Thyroid gland (tissue), 4 donors: Measurements from ENCODE around the gene KRT10.

Experiments used
- POLR2A ChIP-seq, 2 donors: fragments of 450-650 bp; IDR thresholded peaks; one replicate each; pipeline ENCODE4 v1.6.1; 2017; ENCODE audit warnings: antibody characterized with exemption in 2 of 2, mild to moderate bottlenecking in 2 of 2, moderate library complexity in 1 of 2
- TF ChIP-seq, protein P1 (sequence below), 6 experiments: fragments of 200-600 bp in 3 of 6; fragments of 450-650 bp in 3 of 6; sonication (generic) in 3 of 6; IDR thresholded peaks; one replicate each; pipeline ENCODE4 v1.5.1; 2016 to 2019; ENCODE audit warnings: antibody characterized with exemption in 6 of 6, mild to moderate bottlenecking in 2 of 6, inconsistent platforms in 1 of 6, moderate library complexity in 1 of 6

DNA sequence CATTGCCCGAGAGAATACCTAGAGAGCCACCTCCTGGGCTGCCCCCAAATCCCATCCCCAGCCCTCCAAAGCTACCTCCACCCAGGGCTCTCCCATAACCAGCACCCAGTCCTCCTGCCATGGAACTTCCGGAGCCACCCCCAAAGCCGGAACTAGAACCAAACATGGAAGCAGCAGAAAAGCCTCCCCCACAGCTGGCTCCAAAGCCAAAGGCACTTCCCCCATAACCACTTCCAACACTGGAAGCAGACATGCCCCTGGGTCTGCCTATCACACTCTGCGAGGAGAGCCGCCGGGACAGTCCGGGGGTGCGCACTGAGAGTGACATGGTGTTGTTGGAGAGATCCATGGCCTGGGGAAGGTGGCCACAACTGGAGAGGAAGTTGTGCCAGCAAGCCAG, 44.4 kb upstream of the KRT10 start, which contains the start of gene KRT12:
- TF ChIP-seq, protein P1, sequence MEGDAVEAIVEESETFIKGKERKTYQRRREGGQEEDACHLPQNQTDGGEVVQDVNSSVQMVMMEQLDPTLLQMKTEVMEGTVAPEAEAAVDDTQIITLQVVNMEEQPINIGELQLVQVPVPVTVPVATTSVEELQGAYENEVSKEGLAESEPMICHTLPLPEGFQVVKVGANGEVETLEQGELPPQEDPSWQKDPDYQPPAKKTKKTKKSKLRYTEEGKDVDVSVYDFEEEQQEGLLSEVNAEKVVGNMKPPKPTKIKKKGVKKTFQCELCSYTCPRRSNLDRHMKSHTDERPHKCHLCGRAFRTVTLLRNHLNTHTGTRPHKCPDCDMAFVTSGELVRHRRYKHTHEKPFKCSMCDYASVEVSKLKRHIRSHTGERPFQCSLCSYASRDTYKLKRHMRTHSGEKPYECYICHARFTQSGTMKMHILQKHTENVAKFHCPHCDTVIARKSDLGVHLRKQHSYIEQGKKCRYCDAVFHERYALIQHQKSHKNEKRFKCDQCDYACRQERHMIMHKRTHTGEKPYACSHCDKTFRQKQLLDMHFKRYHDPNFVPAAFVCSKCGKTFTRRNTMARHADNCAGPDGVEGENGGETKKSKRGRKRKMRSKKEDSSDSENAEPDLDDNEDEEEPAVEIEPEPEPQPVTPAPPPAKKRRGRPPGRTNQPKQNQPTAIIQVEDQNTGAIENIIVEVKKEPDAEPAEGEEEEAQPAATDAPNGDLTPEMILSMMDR (IDR thresholded peaks at IDR 0.05), result no peak
- TF ChIP-seq POLR2A (IDR thresholded peaks at IDR 0.05), result no peak
